Natural killer cell (primary cell): ENCODE results near the gene NLGN2. TPM values are rescaled to one million over a fixed set of nuclear protein-coding genes. Genes with fewer than 3 reads are reported as not detected.

Experiments used
- ATAC-seq, 3 donors: fragments of 150-1000 bp in 2 of 3; fragments of 200-7000 bp in 1 of 3; cut with Tn5 transposase; 1 replicate in 1 of 3; 2 replicates in 2 of 3; pipeline ENCODE4 v1.10.0; 2021; ENCODE audit warnings: mild to moderate bottlenecking in 2 of 3, moderate library complexity in 2 of 3
- DNase-seq, 2 donors: peaks; one replicate each; pipeline versions ENCODE4 v3.0.0 to v3.0.0-alpha.2; 2013 to 2021; ENCODE audit warnings: mixed read lengths in 1 of 2
- H3K27ac ChIP-seq: one replicate; pipeline ENCODE4 v1.5.1; 2013; ENCODE audit warnings: mild to moderate bottlenecking, low read length
- H3K27me3 ChIP-seq: one replicate; pipeline ENCODE4 v1.6.1; 2013; ENCODE audit warnings: low read length; ENCODE audit not compliant: control insufficient read depth, insufficient read depth
- H3K36me3 ChIP-seq: one replicate; pipeline ENCODE4 v1.6.1; 2013; ENCODE audit warnings: low read length; ENCODE audit not compliant: control insufficient read depth, insufficient read depth
- H3K4me1 ChIP-seq: one replicate; pipeline ENCODE4 v1.6.1; 2013; ENCODE audit warnings: low read length; ENCODE audit not compliant: control insufficient read depth, insufficient read depth
- H3K4me3 ChIP-seq: one replicate; pipeline ENCODE4 v1.5.1; 2013; ENCODE audit warnings: low read length
- H3K9me3 ChIP-seq: one replicate; pipeline ENCODE4 v1.6.1; 2013; ENCODE audit warnings: low read length; ENCODE audit not compliant: control insufficient read depth, insufficient read depth
- H3K27ac Mint-ChIP-seq, 2 donors: one replicate each; pipeline ENCODE4 v1.8.0; 2022; ENCODE audit warnings: mild to moderate bottlenecking in 2 of 2, mixed read lengths in 2 of 2, moderate library complexity in 1 of 2
- H3K27me3 Mint-ChIP-seq, 2 donors: one replicate each; pipeline ENCODE4 v1.8.0; 2022; ENCODE audit warnings: low read depth in 2 of 2, mixed read lengths in 2 of 2
- H3K36me3 Mint-ChIP-seq: one replicate; pipeline ENCODE4 v1.8.0; 2022; ENCODE audit warnings: mixed read lengths
- H3K4me1 Mint-ChIP-seq, 2 donors: one replicate each; pipeline ENCODE4 v1.8.0; 2022; ENCODE audit warnings: mixed read lengths in 2 of 2
- H3K4me3 Mint-ChIP-seq: one replicate; pipeline ENCODE4 v1.8.0; 2022; ENCODE audit warnings: mild to moderate bottlenecking, moderate library complexity, mixed read lengths
- H3K9me3 Mint-ChIP-seq, 2 donors: one replicate each; pipeline ENCODE4 v1.8.0; 2022; ENCODE audit warnings: mixed read lengths in 2 of 2
- WGBS: methylation state at CpG from one replicate; pipeline ENCODE4 v1.1.7; 2013; ENCODE audit warnings: missing lambda C conversion rate; ENCODE audit not compliant: insufficient coverage; 5-methylcytosine and 5-hydroxymethylcytosine counted together
- intact Hi-C: fragments of 100-400 bp; cut with micrococcal nuclease; formaldehyde crosslinking; loops from one replicate; pipeline ENCODE4 v1.14.2; 2022
- total RNA-seq, 4 donors: library from RNA; stranded (reverse); fragments of 120-200 nt in 1 of 4; gene quantifications; one replicate each; pipeline versions ENCODE4 v1.2.3 to v1.2.4, GENCODE V29; 2013 to 2022
- TF ChIP-seq, protein P1 (sequence below): fragments of 200-600 bp; IDR thresholded peaks from one replicate; pipeline ENCODE4 v1.8.0; 2022; ENCODE audit warnings: antibody characterized with exemption

Gene NLGN2
- total RNA-seq, 3 donors from 2014 or later (not counting 1 experiment from before 2014, with no cell fraction given) = 2.8 to 3.4 (median 3.1) TPM

GRCh38 chr17:7426203-7426863 lies 18.7 kb downstream of the NLGN2 start:
- Mint-ChIP-seq H3K4me1 (no peaks in the 10 kb centered on the region), H3K27ac (no peak overlapping the region), H3K27me3 (no peaks in the 10 kb centered on the region), H3K4me3 (no peak overlapping the region), H3K9me3 (no peaks in the 10 kb centered on the region), H3K36me3 (no peaks in the 10 kb centered on the region)
- Histone ChIP-seq H3K4me3 (no peak overlapping the region), H3K27me3 (no peaks in the 10 kb centered on the region), H3K9me3 (no peaks in the 10 kb centered on the region), H3K4me1 (no peaks in the 10 kb centered on the region), H3K36me3 (no peaks in the 10 kb centered on the region), H3K27ac (no peak overlapping the region)
- TF ChIP-seq, protein P1, sequence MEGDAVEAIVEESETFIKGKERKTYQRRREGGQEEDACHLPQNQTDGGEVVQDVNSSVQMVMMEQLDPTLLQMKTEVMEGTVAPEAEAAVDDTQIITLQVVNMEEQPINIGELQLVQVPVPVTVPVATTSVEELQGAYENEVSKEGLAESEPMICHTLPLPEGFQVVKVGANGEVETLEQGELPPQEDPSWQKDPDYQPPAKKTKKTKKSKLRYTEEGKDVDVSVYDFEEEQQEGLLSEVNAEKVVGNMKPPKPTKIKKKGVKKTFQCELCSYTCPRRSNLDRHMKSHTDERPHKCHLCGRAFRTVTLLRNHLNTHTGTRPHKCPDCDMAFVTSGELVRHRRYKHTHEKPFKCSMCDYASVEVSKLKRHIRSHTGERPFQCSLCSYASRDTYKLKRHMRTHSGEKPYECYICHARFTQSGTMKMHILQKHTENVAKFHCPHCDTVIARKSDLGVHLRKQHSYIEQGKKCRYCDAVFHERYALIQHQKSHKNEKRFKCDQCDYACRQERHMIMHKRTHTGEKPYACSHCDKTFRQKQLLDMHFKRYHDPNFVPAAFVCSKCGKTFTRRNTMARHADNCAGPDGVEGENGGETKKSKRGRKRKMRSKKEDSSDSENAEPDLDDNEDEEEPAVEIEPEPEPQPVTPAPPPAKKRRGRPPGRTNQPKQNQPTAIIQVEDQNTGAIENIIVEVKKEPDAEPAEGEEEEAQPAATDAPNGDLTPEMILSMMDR = no peak
- DNase-seq (no peak), ATAC-seq (no peak)
- 94% methylated on average over 33 of the region's 33 CpGs for WGBS
- intact Hi-C loops = no loop called here

DNA sequence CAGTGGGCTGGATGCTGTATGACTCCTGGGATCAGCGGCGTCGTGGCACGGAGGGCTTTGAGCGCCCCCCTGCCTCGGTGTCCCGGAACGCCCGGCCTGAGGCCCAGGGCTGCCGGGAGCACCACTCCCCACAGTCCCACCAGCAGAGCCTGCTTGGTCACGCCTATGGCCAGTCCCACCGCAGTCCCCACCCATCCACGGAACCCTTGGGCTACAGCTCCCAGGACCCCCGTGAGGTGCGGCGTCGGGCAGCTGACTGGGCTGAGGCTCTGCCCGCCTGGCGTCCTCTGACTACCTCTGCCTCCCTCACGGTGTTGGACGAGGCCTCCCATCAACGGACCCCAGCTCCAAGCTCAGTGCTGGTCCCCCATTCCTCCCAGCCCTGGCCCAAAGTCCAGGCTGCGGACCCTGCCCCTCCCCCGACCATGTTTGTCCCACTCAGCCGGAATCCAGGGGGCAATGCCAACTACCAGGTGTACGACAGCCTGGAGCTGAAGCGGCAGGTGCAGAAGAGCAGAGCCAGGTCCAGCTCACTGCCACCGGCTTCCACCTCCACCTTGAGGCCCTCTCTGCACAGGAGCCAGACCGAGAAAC lies 19.3 kb downstream of the NLGN2 start:
- DNase-seq (no peak), ATAC-seq (no peak)
- H3K27me3 Mint-ChIP-seq = no peaks in the 10 kb centered on the region
- intact Hi-C loops = no loop called here
- no peaks in the 10 kb centered on the region for H3K27me3 ChIP-seq
- no peaks in the 10 kb centered on the region for H3K9me3 Mint-ChIP-seq
- no peaks in the 10 kb centered on the region for H3K4me1 ChIP-seq
- H3K4me1 Mint-ChIP-seq = no peaks in the 10 kb centered on the region
- no peak overlapping the region for H3K27ac ChIP-seq
- 93% methylated on average over 29 of the region's 29 CpGs for WGBS
- no peaks in the 10 kb centered on the region for H3K9me3 ChIP-seq
- no peaks in the 10 kb centered on the region for H3K36me3 Mint-ChIP-seq
- no peak overlapping the region for H3K4me3 Mint-ChIP-seq
- no peak overlapping the region for H3K4me3 ChIP-seq
- TF ChIP-seq, protein P1 = no peak
- no peaks in the 10 kb centered on the region for H3K36me3 ChIP-seq
- no peak overlapping the region for H3K27ac Mint-ChIP-seq

DNA sequence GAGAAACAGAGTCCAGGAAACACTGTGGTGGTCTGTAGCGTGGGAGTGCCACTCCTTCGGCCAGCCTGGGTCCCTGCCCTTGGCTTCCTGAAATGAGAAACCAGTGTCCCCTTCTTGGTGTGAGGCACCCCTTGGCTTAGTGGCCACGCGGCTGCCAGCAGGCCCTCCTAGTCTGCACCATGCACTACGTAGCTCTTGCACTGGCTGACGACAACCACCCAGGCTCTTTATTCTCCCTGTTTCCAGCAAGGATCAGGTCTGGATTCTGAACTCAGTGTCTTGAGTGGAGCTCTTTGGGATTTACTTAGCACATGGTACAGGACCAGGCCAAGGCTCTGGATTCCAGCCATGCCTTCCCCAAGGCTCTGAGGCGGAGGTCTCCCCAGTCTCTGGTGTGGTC lies 19.9 kb downstream of the NLGN2 start:
- no peaks in the 10 kb centered on the region for H3K36me3 Mint-ChIP-seq
- Histone ChIP-seq H3K4me1 (no peaks in the 10 kb centered on the region), H3K4me3 (no peak overlapping the region), H3K36me3 (no peaks in the 10 kb centered on the region), H3K27ac (no peak overlapping the region), H3K9me3 (no peaks in the 10 kb centered on the region), H3K27me3 (no peaks in the 10 kb centered on the region)
- no peak for DNase-seq
- WGBS = 96% methylated on average over 7 of the region's 7 CpGs
- no peaks in the 10 kb centered on the region for H3K4me1 Mint-ChIP-seq
- H3K4me3 Mint-ChIP-seq = no peak overlapping the region
- intact Hi-C loops = no loop called here
- H3K9me3 Mint-ChIP-seq = no peaks in the 10 kb centered on the region
- no peak overlapping the region for H3K27ac Mint-ChIP-seq
- H3K27me3 Mint-ChIP-seq = no peaks in the 10 kb centered on the region
- TF ChIP-seq, protein P1 = no peak
- ATAC-seq = no peak

DNA sequence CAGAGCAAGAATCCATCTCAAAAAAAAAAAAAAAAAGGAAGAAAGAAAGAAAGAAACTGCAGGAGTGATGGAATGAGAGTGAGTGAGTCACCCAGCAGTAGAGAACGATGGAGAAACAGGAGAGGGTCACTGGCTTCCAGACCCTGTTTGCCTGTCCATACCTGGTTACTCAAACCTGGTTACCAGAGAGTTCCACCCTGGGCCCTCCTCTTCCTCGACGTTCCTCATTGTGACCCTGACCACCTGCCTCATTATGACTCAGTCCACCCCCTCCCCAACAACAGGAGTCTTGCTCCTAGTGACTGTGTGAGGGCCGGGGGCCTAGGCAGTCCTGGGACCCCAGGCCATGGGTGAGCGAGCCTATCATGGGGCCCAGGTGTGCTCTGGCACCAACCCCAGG lies 20.9 kb downstream of the NLGN2 start, which contains the start of gene SPEM3:
TSS of gene SPEM3 (plus strand) at position 301 of the 400 bp plus-strand sequence. CDS start at position 347, 46 bp downstream.
- no peaks in the 10 kb centered on the region for H3K27me3 ChIP-seq
- no peak within 1 kb of the TSS for H3K4me3 Mint-ChIP-seq
- H3K9me3 Mint-ChIP-seq = no peaks in the 10 kb centered on the region
- intact Hi-C loops = no loop called here
- H3K36me3 Mint-ChIP-seq = no peaks in the 10 kb centered on the region
- H3K36me3 ChIP-seq = no peaks in the 10 kb centered on the region
- no peaks in the 10 kb centered on the region for H3K4me1 ChIP-seq
- H3K4me3 ChIP-seq = no peak within 1 kb of the TSS
- no peak for ATAC-seq
- no peaks in the 10 kb centered on the region for H3K9me3 ChIP-seq
- no peaks in the 10 kb centered on the region for H3K27me3 Mint-ChIP-seq
- WGBS = 81% methylated on average over 5 of the region's 5 CpGs
- no peak for DNase-seq
- TF ChIP-seq, protein P1 = no peak
- H3K4me1 Mint-ChIP-seq = no peaks in the 10 kb centered on the region
- no peak within 1 kb of the TSS for H3K27ac ChIP-seq
- H3K27ac Mint-ChIP-seq = no peak within 1 kb of the TSS
